Keratinocyte (primary cell): Measurements from ENCODE around the gene CYP2F1.

Experiments used
- CTCF ChIP-seq, 3 experiments: IDR thresholded peaks in 1 of 3; conservative IDR thresholded peaks in 1 of 3; optimal IDR thresholded peaks in 1 of 3; 2 replicates in 2 of 3; 3 replicates in 1 of 3; pipeline versions ENCODE3 to v1.5.1; 2011; ENCODE audit warnings: low read length in 3 of 3, mild to moderate bottlenecking in 3 of 3, moderate library complexity in 2 of 3, control low read depth in 1 of 3, inconsistent platforms in 1 of 3; ENCODE audit not compliant: insufficient read depth in 2 of 3; ENCODE audit errors: extremely low read depth in 1 of 3
- EZH2 ChIP-seq: IDR thresholded peaks from one replicate; pipeline ENCODE4 v1.6.1; 2012; ENCODE audit warnings: inconsistent platforms, mild to moderate bottlenecking, low read length, moderate library complexity

DNA sequence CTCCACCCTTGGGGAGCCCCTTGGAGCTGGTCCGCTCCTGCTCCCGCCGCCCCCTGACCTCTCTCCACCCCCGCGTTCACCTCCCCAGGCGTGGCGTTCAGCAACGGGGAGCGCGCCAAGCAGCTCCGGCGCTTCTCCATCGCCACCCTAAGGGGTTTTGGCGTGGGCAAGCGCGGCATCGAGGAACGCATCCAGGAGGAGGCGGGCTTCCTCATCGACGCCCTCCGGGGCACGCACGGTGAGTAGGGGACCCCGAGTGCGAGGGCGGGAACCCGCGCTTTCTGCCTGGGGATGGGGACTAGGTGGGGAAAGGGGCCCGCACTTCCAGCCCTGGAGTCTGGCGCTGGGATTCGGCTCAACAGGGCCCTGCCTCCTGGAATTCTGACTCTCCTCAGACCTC is 24.3 kb upstream of the CYP2F1 start:
- TF ChIP-seq CTCF (optimal IDR thresholded peaks at IDR 0.05 in 1 of 3, IDR thresholded peaks at IDR 0.05 in 1 of 3, conservative IDR thresholded peaks at IDR 0.05 in 1 of 3; ENCODE audit: extremely low read depth in 1 of 3, insufficient read depth in 2 of 3, low read length in 3 of 3) (no peak), EZH2 (no peak)
